Measurements from ENCODE around the gene PRXL2A. TPM values are rescaled to one million over a fixed set of nuclear protein-coding genes. Genes with fewer than 3 reads are reported as not detected.
"Not testable (repeated sequence)": the region's sequence is repeated elsewhere in the genome, so short reads cannot be mapped to it uniquely, and the experiment has no call there.

PRXL2A gene
- 0.11 and 0.31 TPM in 2 replicates for total RNA-seq
- polyA plus RNA-seq (2012), result not detected

- DNase-seq (ENCODE audit: low read depth), result no peak
These were observed at the start of gene PRXL2A for GRCh38 chr10:80408242-80409101. Gene PRXL2A, plus strand, starts transcription at chr10:80408551. Its CDS starts 11,917 bp downstream, at chr10:80420468.

GRCh38 chr10:80358925-80359324 is 49.4 kb upstream of the PRXL2A start:
- not testable (repeated sequence) for DNase-seq (ENCODE audit: low read depth)

GRCh38 chr10:80359644-80360043 is 48.7 kb upstream of the PRXL2A start:
- DNase-seq (ENCODE audit: low read depth), result no peak

GRCh38 chr10:80365510-80365909 is 42.8 kb upstream of the PRXL2A start:
- DNase-seq (ENCODE audit: low read depth), result no peak

- DNase-seq (ENCODE audit: low read depth), result no peak
These were observed 36.9 kb upstream of the PRXL2A start for GRCh38 chr10:80371467-80371866.

GRCh38 chr10:80372675-80373074 is 35.7 kb upstream of the PRXL2A start:
- DNase-seq (ENCODE audit: low read depth), result no peak

GRCh38 chr10:80373502-80373901 is 34.8 kb upstream of the PRXL2A start:
- peak; percentile 7 for DNase-seq (ENCODE audit: low read depth)

- DNase-seq (ENCODE audit: low read depth), result no peak
These were observed 28.6 kb upstream of the PRXL2A start for GRCh38 chr10:80379701-80380100.

- DNase-seq (ENCODE audit: low read depth), result no peak
These were observed 28.2 kb upstream of the PRXL2A start for GRCh38 chr10:80380185-80380584.

- DNase-seq (ENCODE audit: low read depth), result peak; percentile 50
These were observed 25.4 kb upstream of the PRXL2A start for GRCh38 chr10:80382989-80383388.

- DNase-seq (ENCODE audit: low read depth), result no peak
These were observed 17.6 kb upstream of the PRXL2A start for GRCh38 chr10:80390740-80391139.

- DNase-seq (ENCODE audit: low read depth), result no peak
These were observed 16.1 kb upstream of the PRXL2A start for GRCh38 chr10:80392250-80392649.

- no peak for DNase-seq (ENCODE audit: low read depth)
These were observed 13.9 kb upstream of the PRXL2A start for GRCh38 chr10:80394358-80394916.

- DNase-seq (ENCODE audit: low read depth), result no peak
These were observed 11.3 kb upstream of the PRXL2A start for GRCh38 chr10:80397014-80397413.

GRCh38 chr10:80400136-80400804 is 8.1 kb upstream of the PRXL2A start:
- no peak for DNase-seq (ENCODE audit: low read depth)

- no peak for DNase-seq (ENCODE audit: low read depth)
These were observed 3.3 kb upstream of the PRXL2A start for GRCh38 chr10:80405035-80405434.

GRCh38 chr10:80405626-80406025 is 2.7 kb upstream of the PRXL2A start:
- peak; percentile 37 for DNase-seq (ENCODE audit: low read depth)

- DNase-seq (ENCODE audit: low read depth), result no peak
These were observed 2.1 kb upstream of the PRXL2A start for GRCh38 chr10:80406204-80406603.

GRCh38 chr10:80407812-80408241 is 524 bp upstream of the PRXL2A start:
- DNase-seq (ENCODE audit: low read depth), result no peak

GRCh38 chr10:80409121-80409520 is 770 bp downstream of the PRXL2A start:
- DNase-seq (ENCODE audit: low read depth), result no peak

- DNase-seq (ENCODE audit: low read depth), result no peak
These were observed 1.8 kb downstream of the PRXL2A start for GRCh38 chr10:80410122-80410521.

- no peak for DNase-seq (ENCODE audit: low read depth)
These were observed 2.3 kb downstream of the PRXL2A start for GRCh38 chr10:80410578-80411145.
